GM19023 (cell line): ENCODE data around the gene DPEP1.
A peak's percentile ranks its signal among the peaks of the same experiment; 100 is the strongest.
"Not testable (repeated sequence)": the region's sequence is repeated elsewhere in the genome, so short reads cannot be mapped to it uniquely, and the experiment has no call there.

ENCODE experiments used
- ATAC-seq: cut with Tn5 transposase; IDR thresholded peaks from one replicate; pipeline ENCODE4 v1.9.1; 2021; ENCODE audit warnings: mild to moderate bottlenecking, moderate library complexity; ENCODE audit not compliant: unreplicated experiment

DPEP1 gene

GRCh38 chr16:89613231-89613953, at the start of gene DPEP1:
TSS of gene DPEP1 (plus strand) at chr16:89613642. CDS start at chr16:89630411, 16,769 bp downstream.
- no peak for ATAC-seq

- ATAC-seq, result no peak
Observed at GRCh38 chr16:89564476-89565255, 48.8 kb upstream of the DPEP1 start.

GRCh38 chr16:89565256-89565505, 48.3 kb upstream of the DPEP1 start:
- ATAC-seq, result no peak

DNA sequence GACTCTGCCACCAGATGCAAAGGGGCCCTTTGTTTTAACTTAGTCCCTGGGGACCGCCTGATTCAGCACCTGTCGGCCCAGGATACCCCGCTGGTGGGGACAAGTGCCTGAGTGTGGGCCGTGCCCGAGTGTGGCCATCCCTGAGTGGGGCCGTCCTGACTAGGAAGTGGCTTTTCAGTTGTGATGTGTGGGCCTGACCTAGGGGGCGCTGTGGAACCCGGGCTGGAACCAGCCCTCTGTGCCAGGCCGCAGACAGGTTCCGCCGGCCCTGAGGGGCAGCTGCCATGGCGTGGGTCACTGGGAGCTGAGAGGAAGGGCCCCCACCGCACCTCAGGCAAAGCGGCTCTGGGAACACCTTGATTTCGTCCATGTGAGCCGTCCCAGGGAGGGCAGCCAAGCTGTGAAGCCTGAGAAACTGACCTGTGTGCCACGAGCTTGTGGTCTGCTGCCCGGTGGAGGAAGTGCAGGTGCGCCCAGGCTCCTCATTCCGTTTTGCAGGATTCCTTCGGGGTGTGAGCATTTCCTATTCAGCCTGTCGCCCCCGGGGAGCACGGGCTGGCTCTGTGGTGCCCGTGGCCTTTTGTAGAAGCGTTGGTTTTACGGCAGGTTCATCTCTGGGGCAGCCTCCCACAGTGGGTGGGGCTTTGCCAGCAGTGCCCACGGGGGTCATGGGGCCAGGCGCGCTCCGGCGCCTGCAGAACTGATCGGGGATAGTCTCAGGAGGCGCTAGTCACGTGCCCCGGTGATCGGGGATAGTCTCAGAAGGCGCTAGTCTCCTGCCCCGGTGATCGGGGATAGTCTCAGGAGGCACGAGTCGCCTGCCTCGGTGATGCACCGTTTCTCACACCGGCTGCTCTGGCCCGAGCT, 47.7 kb upstream of the DPEP1 start:
- ATAC-seq, result no peak

- ATAC-seq, result no peak
Observed at GRCh38 chr16:89567656-89568594, 45.5 kb upstream of the DPEP1 start.

DNA sequence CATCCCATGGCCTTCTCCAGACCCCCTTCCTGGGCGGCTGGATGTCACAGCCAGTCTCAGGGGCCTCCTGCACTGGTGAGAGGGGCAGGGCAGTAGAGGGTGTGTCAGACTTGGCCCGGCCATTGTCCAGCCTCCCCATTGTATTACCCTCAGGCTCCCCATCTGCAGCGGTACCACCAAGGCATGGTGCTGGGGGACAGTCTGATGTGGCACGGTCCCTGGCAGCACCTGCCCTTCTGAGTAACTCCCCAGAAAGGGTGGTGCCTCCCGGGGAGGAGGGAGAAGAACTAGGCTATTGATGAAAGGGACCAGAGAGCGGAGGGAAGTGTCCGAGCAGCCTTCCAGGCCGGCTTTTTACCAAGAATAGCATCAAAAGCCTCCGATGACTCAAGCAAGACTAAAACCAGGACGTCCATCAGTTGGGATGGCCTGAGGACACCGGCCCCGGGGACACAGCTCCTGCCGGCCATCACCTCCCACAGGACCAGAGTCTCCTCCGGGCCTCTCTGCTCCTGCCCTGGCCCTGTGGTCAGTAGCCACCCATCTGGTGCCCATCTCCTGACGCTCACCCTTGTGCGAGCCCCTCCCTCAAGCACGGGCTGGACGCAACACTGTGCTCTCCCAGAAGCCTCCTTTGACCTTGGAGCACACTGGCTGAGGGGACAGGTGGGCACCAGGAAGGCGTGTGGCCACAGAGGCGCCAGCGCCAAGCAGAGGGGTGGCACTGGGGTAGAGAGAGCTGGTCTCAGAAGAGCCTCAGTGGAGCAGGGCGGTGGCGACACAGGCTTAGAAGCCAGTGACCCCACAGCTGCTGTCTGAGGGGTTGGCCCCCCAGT, 43.7 kb upstream of the DPEP1 start:
- no peak for ATAC-seq

- no peak for ATAC-seq
Observed at GRCh38 chr16:89570342-89570923, 43.0 kb upstream of the DPEP1 start.

DNA sequence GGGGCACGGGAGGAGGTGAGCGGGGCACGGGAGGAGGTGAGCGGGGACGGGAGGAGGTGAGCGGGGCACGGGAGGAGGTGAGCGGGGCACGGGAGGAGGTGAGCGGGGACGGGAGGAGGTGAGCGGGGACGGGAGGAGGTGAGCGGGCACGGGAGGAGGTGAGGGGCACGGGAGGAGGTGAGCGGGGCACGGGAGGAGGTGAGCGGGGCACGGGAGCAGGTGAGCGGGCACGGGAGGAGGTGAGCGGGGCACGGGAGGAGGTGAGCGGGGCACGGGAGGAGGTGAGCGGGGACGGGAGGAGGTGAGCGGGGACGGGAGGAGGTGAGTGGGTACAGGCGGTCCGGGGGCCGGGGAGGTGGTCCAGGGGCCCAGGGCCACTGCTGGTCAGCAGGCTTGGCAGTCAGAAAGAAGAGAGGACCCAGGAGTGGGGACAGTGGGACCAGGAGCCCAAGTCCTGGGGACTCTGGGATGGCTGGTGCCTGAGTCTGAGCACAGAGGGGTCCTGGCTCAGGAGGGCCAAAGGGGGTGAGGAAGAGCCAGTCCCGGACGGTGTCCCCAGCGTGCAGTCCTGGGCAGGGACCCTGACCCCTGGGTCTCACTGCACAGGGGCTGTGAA, 42.4 kb upstream of the DPEP1 start:
- not testable (repeated sequence) for ATAC-seq

DNA sequence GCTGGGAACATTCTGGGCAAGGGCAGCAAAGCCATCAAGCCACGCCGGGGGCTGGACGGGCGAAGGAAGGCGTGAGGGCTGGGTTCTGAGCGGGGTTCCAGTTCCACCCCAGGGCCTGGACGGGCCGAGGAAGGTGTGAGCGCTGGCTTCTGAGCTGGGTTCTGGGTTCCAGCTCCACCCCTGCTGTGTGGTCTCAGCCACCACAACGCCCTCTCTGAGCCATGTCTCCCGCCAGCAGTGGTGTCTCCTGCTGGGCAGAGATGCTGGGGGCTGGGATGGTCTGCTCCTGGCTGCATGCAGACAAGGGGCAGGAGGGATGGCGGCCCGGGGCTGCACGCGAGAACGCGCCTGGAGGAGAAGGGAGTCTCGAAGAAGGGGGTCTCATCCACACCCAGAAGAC, 41.8 kb upstream of the DPEP1 start:
- ATAC-seq, result no peak

DNA sequence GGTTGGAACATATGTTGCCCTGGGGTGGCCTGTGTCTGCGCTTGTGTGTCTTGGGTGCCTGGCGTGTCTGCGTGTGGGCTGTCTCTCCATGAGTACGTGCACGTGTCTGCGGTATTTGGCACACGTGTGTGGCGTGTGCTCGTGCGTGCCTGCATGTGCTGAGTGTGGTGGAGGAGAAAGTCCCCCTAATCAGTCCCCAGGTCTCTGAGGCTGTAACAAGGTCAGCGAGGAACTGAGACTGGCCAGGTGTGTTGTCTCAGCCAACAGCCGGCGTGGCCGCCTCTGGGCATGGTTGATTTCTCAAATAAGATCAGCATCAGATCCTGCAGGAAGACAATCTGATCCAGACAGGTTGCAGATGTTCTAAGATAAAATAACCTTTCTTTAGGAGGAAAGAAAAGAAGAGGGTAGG, 41.4 kb upstream of the DPEP1 start:
- no peak for ATAC-seq

GRCh38 chr16:89572485-89573205, 40.8 kb upstream of the DPEP1 start:
- ATAC-seq, result no peak

DNA sequence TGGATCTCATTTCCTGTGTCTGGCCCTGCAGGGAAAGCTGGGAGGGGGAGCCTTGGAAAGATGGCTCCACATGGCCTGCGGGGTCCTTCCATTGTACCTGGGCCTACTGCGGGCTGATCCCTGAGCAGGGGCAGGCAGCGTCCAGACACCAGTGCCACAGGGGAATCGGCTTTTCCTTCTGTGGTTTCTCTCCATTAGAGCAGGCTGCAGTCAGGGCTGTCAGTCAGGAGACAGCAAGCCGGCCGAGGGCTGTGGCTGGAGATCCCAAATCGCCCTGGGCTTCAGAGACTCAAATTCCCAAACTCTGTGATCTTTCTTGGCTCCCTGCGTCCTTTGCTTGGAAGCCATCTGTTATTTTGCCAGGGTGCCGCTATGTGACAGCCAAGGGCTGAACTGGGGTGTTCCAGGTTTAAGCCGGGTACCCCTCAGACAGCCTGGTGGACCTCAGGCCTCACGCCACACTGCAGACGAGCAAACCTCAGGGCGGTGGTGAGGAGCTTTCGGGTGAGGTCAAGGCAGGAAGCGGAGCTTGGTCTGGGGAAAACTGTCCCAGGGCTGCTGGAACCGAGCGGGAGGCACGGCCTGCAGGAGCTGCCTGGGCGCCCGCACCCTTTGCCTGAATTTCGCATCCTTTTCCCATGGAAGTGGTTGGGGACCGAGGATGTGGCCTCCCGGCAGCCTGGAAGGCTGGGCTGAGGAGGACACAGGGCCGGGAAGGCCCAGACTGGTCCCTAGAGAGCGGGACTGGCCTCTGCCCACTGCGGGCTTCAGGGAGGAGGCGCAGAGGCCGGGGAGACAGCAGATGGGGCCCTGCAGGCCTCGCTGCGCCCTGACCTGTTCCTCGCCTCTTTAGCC, 39.4 kb upstream of the DPEP1 start:
- no peak for ATAC-seq

DNA sequence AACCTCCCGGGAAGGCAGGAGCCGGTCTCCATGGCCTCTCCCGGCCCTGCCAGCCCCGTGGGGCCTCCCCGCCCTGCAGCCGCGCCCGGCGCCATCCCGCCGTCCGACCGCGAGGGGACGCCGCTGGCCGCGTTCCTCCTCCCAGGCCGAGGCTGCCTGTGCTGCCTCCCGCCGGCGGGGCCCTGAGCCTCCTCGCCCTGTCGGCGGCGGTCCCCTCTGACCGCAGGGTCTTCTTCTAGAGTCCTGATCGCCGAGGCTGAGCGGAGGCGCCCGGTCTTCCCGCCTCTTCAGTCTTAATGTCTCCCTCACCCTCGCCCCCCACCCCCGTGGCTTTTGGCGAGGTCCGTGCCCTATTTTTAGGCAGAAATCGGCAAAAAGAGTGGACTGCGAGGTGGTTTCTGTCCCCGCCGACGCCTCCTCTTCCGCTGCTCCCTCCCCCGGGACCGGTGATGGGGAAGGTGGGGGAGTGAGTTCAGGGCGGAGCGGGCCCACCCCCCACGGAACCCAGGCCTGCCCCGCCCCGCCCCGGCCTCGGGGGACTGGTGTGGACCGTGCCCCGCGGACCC, 38.7 kb upstream of the DPEP1 start:
- peak; percentile 48 for ATAC-seq

GRCh38 chr16:89575247-89576152, 37.9 kb upstream of the DPEP1 start, which contains the start of gene CPNE7:
TSS of gene CPNE7 (plus strand) at chr16:89575758. CDS start at chr16:89575898, 140 bp downstream.
- no peak for ATAC-seq

GRCh38 chr16:89576153-89577054, 37.0 kb upstream of the DPEP1 start:
- ATAC-seq, result no peak
